UCSD-AML1 (cell line): ENCODE results near the gene ZNF580.

Experiments
- DNase-seq: peaks from one replicate; lab custom pipeline; 2025; ENCODE audit not compliant: unreplicated experiment; lab: John Stamatoyannopoulos, UW

The ZNF580 gene

DNA sequence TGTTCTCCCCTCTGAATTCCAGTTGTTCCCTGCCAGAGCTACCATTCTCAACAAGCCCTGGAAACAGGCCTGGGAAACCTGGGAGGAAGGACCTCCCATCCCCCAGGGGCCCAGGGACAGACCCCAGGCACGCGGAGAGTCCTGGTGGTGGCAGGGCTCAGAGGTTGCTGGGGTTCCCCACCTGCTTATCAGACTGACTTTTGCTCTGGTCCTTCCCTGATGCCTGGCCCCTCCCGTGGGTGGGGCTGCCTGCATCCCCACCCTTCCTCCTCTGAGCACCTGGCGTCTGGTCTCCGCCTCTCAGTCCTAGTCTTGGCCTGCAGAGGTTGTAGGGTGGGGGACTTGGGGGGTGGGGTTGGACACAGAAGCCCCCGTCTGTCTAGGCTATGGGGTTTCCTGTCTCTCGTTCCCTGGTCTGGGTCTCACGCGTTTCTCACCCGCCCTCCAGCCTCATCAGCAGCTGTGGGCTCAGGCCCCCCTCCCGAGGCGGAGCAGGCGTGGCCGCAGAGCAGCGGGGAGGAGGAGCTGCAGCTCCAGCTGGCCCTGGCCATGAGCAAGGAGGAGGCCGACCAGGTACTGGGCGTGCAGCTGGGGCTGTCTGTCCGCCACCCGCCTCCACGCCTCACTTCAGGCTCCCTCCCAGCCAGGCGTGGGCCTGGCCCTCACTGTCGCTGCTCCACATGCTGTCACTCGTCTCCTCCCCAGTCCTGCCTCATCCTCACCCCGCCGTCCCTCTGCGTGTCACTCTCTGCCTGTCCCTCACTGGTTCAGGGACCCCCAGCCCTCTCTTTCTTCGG lies 47.8 kb downstream of the ZNF580 start:
- DNase-seq = no peak

DNA sequence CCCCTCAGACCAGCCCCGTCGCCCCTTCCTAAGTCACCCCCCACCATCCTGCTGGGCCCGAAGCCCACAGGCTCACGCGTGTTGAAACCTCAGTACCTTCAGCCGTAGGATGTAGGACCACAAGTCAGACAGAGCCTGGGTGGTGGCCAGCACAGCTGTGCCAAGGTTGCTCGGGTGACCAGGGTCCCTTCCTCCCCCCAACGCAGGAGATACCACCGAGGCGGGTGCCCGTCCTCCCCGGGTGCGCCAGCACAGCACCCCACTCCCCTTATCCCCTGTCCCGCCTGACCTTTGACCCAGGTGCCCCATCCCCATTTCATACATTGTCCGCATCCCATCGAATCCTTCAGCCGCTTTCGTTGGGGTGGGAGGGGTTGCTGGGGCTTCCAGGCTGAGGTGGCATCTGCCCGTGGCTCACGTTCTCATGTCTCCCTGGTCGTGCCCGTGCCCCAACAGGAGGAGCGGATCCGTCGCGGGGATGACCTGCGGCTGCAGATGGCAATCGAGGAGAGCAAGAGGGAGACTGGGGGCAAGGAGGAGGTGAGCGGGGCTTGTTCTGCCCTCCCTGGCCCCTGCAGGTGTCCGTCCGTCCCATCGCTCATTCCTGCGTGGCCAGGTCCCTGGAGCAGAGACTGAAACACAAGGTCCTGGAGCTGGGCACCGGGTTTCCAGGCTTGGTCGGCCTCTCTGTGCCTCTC lies 48.8 kb downstream of the ZNF580 start:
- no peak for DNase-seq

DNA sequence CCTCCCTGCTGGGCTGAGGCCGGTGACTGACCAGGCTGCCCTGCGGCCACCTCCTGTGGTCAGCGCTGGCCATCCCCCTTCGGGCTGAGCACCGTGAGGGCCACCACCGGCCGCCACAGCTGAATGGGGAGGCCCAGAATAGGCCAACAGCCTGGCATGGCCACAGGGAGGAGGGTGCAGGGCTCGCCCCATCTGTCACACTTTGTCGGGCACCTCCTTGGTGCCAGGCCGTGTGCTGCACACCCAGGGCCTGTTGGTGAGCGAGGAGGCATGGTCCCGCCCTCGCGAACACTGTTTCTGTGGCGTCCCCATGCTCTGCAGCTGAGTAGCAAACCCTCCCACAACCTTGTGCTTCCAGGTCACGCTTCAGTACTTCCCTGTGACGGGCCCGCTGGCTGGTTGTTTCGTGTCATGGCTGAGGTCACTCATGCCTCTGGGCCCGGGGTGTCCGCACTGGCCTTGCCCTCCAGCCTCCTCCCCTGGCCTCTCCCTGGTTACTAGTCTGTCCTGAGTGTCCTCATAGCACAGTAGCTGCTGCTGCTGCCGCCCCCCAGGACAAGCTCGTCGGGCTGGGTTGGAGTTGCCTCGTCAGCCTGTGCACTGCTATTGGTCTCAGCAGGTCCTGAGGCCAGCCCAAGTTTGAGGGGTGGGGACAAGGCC lies 49.4 kb downstream of the ZNF580 start:
- no peak for DNase-seq

DNA sequence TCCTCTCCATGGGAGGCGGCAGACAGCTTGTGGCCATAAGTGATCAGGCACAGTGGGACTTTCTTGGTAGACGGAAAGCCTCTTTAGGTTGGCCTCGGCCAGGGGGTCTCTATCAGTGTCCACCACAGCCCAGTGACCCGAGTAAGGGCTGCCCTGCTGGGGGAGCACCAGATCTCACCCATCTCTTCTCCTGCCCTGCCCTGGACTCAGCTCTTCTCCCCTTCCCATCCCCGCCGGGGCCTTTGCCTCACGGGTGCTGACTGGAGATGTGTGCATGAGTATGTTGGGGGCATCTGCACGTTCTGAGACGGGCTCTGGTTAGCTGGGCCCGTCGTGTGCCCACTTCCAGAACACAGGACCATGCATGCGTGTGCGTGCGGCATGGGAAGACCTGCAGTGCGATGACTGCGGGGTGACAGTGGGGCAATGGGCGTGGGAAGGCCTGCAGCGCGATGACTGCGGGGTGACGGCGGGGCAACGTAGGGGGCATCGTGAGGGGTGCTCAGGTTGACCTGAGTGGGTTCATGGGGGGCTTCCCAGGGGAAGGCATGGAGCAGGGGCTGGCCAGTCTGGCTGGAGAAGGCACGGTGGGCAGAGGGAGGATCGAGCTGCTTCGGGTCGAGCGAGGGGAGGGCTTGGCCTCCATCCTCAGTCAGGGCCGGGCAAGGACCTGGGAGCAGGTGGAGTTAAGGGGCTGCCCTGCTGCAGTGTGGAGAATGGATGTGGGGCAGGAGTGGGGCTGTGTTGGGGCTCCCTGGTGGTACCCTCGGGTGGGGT lies 50.2 kb downstream of the ZNF580 start:
- no peak for DNase-seq

DNA sequence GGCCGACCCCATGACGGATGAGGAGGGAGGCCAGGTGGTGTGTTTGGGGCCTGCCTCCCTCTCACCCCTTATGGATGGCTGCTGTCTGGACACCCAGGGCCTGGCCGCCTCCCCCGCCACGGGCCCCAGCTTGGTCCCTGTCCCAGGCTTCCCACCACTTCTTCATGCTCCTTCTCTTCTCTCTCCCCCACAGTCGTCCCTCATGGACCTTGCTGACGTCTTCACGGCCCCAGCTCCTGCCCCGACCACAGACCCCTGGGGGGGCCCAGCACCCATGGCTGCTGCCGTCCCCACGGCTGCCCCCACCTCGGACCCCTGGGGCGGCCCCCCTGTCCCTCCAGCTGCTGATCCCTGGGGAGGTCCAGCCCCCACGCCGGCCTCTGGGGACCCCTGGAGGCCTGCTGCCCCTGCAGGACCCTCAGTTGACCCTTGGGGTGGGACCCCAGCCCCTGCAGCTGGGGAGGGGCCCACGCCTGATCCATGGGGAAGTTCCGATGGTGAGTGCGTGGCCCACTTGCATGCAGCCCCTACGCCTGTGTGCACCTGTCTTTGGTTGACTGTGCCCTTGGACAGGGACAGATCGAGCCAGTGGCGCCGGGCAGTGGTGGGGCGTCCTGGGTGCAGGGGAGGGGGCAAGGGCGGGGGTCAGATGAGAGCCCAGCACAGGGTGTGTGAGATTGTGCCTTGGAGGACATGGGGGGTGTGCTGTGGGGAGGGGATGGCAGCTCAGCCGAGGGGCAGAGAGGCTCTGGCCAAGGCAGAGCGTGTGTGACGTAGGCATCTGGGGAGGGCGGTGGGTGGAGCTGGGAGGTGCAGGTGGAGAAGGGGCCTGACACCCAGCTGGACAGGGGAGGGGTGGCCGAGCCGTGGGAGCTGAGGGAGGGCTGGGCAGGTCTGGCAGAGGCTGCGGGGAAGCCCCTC lies 51.0 kb downstream of the ZNF580 start:
- DNase-seq = no peak

DNA sequence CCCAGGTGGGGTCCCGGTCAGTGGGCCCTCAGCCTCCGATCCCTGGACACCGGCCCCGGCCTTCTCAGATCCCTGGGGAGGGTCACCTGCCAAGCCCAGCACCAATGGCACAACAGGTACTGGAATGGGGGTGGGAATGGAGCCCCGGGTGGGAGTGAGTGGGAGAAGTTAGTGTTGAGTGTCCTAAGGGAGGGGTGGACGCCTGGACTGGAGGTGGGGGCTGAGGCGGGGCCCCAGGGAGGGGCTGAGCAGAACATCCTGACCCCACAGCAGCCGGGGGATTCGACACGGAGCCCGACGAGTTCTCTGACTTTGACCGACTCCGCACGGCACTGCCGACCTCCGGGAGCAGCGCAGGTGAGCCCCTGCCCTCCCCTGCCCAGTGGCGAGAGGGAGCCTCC lies 51.9 kb downstream of the ZNF580 start:
- no peak for DNase-seq
